HPDE6-E6E7 (cell line): ENCODE data around the gene TMEM88.
"Not testable (repeated sequence)": the region's sequence is repeated elsewhere in the genome, so short reads cannot be mapped to it uniquely, and the experiment has no call there.

Experiments used
- DNase-seq: peaks from one replicate; pipeline ENCODE4 v3.0.0; 2011; ENCODE audit warnings: missing footprints; ENCODE audit errors: extremely low spot score

TMEM88 gene, protein sequence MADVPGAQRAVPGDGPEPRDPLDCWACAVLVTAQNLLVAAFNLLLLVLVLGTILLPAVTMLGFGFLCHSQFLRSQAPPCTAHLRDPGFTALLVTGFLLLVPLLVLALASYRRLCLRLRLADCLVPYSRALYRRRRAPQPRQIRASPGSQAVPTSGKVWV

DNA sequence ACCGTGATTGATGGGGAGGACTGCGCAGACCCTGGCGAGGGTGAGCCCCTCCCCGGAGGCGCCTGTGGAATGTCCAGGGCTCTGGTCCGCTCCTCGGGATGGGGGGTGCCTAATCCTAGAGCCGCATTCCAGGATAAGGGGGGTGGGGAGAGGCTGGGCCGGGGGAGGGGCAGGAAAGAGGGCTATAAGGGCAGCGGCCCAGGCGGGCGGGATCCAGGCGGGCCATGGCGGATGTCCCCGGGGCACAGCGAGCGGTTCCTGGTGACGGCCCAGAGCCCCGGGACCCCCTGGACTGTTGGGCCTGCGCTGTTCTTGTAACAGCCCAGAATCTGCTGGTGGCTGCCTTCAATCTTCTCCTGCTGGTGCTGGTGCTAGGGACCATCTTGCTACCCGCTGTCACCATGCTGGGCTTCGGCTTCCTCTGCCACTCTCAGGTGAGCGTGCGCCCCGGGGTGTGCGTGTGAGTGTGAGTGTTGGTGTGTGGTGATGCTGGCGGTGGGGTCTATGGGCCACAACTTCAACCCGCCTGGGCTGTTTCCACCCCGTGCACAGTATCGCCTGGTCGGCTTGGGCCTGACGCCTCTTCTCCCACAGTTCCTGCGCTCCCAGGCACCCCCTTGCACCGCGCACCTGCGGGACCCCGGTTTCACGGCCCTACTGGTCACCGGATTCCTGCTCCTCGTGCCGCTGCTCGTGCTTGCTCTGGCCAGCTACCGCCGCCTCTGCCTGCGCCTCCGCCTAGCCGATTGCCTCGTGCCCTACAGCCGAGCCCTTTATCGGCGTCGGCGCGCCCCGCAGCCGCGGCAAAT is at the start of gene TMEM88:
TMEM88 (plus strand) TSS at position 216 of the 809 bp plus-strand sequence; CDS start at position 225, 9 bp downstream.
- DNase-seq: no peak

DNA sequence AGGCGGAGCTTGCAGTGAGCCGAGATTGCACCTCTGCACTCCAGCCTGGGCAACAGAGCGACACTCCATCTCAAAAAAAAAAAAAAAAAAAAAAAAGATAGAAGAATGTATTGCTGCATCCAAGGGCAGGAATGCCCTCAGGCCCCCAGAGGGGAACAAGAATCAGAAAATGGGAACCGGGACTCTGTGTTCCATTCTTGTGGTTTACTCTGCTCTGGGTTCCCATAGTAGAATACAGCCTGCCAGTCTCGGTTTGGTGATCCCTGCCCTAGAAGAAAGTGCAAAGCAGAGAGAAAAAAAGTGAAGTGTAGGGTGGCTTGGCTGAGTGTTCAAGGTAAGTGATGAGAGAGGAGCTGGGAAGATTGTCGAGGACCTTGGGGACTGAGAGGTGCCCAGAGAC is 48.3 kb upstream of the TMEM88 start:
- no peak for DNase-seq

DNA sequence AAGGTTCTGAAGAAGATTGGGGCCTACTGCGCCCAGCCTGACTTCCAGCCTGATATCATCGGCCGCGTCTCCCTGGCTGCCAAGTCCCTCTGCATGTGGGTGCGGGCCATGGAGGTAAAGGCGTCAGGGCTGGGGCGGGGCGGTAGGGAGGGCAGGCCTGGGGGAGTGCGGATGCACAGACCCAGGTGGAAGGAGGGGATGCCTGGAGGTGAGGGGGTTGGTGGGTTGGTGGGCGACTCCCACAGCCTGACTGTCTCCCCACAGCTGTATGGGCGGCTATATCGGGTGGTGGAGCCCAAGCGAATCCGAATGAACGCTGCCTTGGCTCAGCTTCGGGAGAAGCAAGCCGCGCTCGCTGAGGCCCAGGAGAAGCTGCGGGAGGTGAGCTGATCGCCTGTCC is 47.7 kb upstream of the TMEM88 start:
- no peak for DNase-seq

DNA sequence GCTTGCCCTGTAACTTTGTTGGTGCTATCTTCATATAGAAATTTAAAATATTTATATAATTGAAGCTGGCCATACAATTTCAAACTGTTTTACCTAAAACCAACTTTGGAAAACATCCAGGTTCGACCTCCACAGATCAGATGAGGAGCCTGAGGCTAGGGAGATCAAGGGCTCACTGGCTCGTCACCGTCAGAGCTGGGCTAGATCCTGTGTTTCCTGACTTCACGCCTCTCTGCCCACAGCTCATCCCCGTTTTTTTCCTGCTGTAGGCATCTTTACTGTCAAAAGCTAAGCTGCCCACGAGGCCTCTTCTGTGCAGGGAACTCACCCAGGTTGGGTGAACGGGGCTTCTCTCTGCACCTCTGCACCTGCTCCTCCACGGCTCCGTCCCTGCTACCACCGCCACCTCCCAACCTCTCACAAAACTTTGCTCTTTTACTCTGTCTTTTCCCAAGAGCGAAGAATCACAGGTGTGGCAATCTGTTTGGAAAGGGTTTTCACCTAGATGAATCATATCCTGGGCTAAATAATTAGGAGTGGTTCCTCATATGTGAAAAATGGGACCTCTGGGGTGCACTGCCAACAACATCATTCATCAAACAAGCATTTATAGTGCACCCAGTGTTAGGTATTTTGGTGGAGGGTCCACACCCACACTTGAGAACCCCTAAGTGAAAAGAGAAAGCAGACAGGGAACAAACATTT is 45.6 kb upstream of the TMEM88 start:
- DNase-seq: peak; percentile 63

DNA sequence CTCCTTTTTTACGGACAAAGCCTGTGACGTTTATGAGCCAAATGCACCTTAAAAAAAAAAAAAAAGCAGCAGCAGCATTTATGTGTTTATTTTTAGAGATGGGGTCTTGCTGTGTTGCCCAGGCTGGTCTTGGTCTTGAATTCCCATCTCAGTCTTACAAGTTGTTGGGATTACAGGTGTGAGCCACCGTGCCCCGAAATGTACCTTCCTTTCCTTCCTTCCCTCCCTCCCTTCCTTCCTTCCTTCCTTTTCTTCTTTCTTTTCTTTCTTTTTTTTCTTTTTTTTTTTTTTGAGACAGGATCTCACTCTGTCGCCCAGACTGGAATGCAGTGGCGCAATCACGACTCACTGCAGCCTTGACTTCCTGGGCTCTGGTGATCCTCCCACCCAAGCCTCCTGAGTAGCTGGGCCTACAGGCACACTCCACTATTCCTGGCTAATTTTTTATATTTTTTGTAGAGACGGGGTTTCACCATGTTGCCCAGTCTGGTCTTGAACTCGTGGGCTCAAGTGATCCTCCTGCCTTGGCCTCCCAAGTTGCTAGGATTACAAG is 45.0 kb upstream of the TMEM88 start:
- not testable (repeated sequence) for DNase-seq

DNA sequence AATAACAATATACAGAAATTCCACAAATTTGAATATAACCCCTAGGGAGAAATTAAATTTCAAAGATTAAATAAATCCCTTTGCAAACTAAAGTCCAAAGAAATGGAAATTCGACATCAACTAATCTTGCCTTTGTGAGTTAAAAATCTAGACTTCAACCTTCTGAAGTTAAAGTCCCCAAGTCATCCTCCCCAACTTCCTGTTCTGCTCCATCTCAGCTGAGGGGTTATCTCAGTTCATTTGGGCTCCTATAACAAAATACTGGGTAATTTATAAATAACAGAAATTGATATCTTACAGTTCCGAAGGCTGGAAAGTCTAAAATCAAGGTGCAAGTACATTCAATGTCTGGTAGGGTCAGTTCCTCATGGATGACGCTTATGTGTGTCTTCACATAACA is 43.6 kb upstream of the TMEM88 start:
- DNase-seq: no peak

DNA sequence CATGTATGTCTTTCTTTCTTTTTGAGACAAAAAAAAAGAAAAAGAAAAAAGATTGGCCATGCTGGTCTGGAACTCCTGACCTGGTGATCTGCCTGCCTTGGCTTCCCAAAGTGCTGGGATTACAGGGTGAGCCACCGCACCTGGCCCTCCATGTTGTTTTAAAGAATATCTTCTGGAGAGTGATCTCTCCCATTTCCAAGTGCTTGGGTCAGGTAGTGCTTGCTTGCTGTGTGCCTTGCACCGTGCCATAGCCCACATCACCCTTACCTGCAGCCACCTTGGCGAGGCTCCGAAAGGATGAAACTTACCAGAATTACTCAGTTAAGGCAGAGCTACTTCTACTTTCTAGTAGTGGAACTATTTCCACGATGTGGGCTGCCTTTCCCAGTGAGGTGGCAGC is 39.9 kb upstream of the TMEM88 start:
- DNase-seq: no peak

DNA sequence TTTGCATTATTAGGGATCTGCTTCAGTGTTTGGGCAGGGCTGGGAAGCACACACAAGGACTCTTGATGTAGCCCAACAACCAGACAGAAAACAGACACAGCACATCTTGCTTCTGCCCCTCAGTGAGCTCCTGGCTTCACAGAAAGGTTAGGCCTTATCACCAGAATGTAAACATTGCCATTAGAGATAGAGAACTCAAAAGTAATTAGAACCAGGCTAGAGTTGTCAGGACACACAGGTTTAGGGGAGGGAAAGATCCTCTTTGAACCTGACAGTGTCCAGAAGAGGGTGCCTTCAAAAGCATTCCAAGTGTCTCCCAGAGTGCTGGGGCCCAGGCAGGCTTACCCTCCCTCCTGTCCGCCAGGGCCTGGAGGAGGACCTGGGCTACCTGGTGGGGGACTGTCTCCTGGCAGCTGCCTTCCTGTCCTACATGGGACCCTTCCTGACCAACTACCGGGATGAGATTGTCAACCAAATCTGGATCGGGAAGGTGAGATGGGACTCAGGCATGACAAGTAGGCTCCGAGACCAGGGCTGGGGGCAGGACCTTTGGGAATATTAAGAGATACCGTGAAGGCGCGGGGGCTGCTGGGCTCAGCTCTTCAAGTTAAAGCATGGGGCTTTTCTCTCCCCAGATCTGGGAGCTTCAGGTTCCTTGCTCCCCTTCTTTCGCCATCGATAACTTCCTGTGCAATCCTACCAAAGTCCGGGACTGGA is 37.8 kb upstream of the TMEM88 start:
- DNase-seq: no peak

DNA sequence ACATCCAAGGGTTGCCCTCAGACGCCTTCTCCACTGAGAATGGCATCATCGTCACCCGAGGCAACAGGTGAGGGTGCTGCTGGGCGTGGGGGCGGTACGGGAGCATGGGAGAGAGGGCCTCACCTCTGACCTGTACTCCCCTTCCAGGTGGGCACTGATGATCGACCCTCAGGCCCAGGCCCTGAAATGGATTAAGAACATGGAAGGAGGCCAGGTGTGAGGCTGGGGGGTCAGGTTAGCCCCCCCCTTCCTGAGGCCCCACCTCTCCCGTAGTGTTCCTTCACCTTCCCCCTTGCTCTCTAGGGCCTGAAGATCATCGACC is 37.3 kb upstream of the TMEM88 start:
- no peak for DNase-seq

DNA sequence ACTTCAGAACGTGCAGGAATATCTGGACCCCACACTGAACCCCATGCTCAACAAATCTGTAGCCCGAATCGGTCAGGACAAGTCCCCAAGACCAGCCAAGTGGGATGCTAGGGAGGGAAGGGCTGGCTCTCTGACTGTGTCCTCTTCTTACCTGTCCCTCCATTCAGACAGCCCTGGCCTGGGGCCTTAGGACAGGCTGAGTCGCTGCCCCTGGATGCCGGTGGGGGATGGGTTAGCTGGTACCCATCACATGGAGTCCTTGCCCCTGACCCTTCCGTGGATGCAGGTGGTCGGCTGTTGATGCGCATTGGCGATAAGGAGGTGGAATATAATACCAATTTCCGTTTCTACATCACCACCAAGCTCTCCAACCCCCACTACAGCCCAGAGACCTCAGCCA is 36.8 kb upstream of the TMEM88 start:
- no peak for DNase-seq

DNA sequence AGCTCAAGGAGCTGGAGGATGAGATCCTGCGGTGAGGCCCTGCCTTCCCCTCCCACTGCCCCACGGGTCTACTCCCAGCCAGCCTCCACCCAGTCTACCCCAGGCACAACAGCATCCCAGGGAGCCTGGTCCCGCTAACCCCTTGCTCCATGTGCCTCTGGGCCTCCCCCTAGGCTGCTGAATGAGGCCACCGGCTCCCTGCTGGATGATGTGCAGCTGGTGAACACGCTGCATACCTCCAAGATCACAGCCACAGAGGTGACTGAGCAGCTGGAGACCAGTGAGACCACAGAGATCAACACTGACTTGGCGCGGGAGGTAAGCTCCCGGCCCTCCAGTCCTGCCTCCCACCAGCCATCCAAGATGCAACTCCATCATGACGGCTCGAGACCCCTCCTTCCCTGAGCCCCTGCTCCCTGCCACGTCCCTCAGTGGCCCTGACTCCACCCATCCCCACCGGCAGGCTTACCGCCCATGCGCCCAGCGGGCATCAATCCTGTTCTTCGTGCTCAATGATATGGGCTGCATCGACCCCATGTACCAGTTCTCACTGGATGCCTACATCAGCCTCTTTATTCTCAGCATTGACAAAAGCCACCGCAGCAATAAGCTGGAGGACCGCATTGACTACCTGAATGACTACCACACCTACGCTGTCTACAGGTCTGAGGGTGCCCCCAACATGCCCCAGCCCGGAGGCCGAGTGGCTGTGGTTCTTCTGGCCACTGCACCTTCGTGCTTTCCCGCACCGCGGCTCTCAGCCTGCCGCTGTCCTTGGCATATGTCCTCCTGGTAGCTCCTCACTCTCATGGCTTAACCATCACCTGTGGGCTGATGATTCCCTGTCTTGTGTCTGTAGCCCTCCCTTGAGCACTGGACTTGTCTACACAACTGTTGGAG is 35.9 kb upstream of the TMEM88 start:
- no peak for DNase-seq

DNA sequence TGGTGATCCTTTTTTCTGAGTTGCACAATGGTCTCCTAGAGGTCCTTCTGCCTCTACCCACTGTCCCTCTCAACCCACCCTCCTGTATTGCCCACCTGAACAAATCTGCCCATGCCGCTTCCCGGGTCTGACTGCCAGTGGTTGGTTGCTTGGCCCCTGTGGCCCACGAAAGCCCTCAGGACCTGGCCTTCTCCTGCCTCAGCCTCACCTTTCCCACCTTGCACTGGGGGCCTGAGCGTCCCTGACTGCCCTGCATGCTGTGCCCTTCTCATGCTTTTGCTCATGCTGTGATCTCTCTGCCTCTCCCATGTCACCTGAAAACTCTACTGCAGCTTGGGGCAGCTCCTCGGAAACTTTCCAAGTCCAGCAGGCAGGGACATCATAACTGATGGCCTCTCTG is 34.6 kb upstream of the TMEM88 start:
- no peak for DNase-seq

DNA sequence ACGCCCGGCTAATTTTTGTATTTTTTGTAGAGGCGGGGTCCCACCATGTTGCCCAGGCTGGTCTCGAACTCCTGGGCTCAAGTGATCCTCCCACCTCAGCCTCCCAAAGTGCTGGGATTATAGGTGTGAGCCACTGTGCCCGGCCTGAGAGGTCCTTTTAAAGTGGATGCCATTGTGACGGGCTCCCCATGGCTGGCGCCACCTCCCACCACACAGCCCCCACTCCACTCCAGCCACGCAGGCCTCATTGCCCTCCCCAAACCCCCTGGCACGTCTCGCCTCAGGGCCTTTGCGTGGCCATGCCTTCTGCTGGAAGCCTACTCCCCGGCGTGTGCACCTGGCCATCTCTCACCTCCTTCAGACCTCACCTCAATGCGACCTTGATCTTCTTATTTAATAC is 32.7 kb upstream of the TMEM88 start:
- DNase-seq: no peak

DNA sequence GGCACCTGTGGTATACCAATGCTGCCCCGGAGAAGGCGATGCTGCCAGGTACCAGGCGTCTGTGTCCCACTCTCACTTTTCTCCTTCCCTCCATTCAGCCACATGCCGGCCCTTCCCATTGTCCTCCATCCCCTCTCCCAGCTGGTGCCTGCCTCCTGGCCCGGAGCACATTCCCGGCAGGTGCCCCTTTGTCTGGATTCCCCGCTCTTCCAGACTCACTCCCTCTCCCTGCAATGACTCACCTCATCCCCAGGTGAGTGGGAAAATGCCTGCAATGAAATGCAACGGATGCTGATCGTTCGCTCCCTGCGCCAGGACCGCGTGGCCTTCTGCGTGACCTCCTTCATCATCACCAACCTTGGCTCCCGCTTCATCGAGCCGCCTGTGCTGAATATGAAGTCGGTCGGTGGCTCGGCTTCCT is 31.3 kb upstream of the TMEM88 start:
- DNase-seq: no peak

DNA sequence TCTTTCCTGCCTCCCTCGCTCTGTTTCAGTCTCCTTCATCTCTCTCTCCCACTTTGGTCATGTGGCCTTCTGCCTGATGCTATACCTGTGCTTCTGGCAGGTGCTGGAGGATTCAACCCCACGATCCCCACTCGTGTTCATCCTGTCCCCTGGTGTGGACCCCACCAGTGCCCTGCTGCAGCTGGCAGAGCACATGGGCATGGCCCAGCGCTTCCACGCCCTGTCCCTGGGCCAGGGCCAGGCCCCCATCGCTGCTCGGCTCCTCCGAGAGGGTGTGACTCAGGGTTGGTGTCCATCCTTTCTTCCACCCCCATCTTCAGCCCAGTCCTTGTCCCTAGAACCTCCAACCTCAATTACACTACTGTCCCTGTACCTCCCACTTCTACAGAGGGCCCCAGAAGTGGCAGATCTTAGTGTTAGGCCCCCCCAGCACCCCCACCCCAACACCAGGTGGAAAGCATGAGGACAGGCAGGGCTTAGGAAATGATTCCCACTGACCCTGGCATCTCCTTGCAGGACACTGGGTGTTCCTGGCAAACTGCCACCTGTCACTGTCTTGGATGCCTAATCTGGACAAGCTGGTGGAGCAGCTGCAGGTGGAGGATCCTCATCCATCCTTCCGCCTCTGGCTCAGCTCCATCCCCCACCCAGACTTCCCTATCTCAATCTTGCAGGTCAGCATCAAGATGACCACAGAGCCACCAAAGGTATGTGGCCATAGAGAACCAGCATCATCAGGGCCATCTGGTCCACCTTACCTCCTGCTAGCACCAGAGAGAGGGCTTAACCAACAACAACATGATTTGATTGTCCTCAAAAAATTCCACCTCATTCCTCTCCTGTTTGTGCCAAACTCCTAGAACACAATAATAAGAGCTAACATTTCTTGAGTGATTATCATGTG is 30.6 kb upstream of the TMEM88 start:
- DNase-seq: no peak

DNA sequence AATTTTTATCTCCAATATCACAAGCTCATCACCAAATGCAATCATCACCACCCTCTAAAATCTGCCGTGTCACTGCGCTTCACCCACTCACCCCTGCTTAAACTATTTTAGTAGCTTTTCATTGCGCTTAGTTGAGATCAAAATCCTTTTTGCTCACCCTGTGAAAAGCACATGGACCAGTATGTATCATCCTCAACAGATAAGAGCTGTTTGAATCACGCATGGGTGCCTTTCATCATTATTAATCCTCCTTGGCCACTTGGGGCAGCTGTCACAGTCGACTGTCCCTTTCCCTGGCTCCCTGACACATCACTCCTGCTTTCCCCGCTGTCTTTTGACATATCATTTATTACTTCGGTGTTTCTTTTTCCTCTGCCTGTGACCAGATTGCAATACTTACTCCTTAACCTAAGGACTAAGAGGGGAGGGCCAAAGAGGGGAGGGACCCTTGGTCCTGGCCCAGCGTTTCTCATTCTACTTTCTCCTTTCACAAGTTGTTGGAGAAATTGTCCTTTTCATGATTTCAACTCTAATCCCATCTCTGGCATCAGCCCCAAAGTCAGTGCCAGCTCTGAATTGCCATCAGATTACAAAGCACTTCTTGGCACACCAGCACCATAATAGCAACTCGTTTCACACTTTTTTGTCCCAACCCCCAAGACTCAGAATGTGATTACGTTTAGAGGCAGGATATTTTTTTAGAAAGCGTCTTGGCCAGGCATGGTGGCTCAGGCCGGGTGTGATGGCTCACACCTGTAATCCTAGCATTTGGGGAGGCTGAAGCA is 29.5 kb upstream of the TMEM88 start:
- DNase-seq: no peak

DNA sequence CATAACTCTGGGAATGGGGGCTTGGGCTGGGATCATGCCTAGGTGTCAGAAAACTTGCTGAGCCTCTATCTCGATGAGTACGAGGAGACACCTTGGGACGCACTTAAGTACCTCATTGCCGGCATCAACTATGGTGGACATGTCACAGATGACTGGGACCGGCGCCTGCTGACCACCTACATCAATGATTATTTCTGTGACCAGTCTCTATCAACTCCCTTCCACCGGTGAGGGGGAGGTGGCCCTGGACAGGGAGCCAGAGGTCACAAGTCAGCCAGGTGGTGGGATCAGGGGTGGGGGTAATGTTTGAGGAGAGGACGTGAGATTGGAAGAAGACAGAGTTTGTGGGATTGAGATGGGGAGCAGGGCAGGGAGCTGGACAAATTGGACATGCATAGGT is 24.2 kb upstream of the TMEM88 start:
- DNase-seq: no peak

DNA sequence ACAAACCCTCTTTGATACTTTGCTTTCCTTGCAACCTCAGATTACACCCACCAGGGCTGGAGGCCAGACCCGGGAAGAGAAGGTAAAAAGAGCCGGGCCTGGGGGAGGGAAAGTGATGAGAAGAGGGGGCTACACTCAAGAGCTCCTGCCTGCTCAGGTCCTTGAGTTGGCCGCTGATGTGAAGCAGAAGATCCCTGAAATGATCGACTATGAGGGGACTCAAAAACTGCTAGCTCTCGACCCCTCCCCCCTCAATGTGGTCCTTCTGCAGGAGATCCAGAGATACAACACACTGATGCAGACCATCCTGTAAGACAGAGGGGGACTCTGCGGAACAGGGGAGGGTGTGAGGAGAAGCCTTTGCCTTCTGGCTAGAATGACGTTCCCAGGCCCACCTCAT is 23.6 kb upstream of the TMEM88 start:
- no peak for DNase-seq

DNA sequence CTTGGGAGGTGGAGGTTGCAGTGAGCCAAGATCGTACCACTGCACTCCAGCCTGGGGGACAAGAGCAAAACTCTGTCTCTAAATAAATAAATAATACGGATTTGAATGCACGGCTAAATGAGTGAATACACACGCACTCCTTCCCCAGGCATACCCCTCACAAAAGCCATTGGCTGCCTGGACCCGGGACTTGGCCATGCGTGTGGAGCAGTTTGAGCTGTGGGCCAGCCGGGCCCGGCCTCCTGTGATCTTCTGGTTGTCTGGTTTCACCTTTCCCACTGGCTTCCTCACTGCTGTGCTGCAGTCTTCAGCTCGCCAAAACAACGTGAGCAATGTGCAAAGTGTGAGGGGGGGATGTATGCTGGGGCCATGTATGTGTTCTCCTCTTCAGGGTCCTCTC is 22.4 kb upstream of the TMEM88 start:
- no peak for DNase-seq
